ENCODE results near the gene TAF5L. TPM values are rescaled to one million over a fixed set of nuclear protein-coding genes. Genes with fewer than 3 reads are reported as not detected.
A peak's percentile ranks its signal among the peaks of the same experiment; 100 is the strongest.

Gene TAF5L
- total and polyA plus RNA-seq, 4 donors, result 7.7 to 24.3 (median 14.8) TPM

DNA sequence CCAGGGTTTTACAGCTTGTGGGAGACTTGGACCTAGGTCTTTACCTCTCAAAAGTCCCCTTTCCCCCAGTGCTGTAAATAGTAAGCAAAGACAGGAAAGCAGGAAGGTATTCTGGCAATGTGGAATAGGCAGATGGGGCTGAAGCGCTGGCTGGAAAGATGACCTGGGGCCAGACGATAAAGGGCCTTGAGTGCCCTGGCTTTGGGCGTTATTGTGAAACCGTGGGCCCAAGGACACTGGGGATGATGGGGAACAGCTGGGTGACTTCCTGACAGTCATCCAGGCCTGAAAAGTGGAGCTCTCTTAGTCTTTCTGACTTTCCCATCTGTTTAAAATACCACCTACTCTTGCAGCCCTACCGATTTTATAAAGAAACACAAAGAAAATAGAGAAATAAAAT, 16.5 kb upstream of the TAF5L start:
- WGBS, 2 donors, result 74 to 84% methylated on average over 5 of the region's 5 CpGs
- Histone ChIP-seq H3K27ac (ENCODE audit: low read depth in 1 of 2, low read length in 1 of 2) (no peak overlapping the region), H3K4me1 (ENCODE audit: control insufficient read depth in 5 of 5, insufficient read depth in 5 of 5, low read length in 5 of 5) (no peaks in the 10 kb centered on the region), H3K9ac (ENCODE audit: insufficient read depth in 1 of 2, low read length in 2 of 2) (no peak overlapping the region), H3K36me3 (ENCODE audit: control insufficient read depth in 4 of 4, insufficient read depth in 4 of 4, low read length in 4 of 4) (peaks cover 16 to 35% (median 19%) of the 10 kb centered on the region in 4 donors), H3K9me3 (ENCODE audit: control insufficient read depth in 4 of 4, insufficient read depth in 3 of 4, low read length in 3 of 4) (no peaks in the 10 kb centered on the region), H3K4me3 (no peak overlapping the region), H3K27me3 (ENCODE audit: control insufficient read depth in 3 of 3, insufficient read depth in 3 of 3, low read length in 2 of 3) (no peaks in the 10 kb centered on the region)
- no peak for TF ChIP-seq CTCF (IDR thresholded peaks at IDR 0.05; ENCODE audit: control extremely low read depth, extremely low read depth)
- DNase-seq (peak; percentile 5 to 47 (median 25)), ATAC-seq (ENCODE audit: insufficient read depth, low FRiP score) (no peak)

DNA sequence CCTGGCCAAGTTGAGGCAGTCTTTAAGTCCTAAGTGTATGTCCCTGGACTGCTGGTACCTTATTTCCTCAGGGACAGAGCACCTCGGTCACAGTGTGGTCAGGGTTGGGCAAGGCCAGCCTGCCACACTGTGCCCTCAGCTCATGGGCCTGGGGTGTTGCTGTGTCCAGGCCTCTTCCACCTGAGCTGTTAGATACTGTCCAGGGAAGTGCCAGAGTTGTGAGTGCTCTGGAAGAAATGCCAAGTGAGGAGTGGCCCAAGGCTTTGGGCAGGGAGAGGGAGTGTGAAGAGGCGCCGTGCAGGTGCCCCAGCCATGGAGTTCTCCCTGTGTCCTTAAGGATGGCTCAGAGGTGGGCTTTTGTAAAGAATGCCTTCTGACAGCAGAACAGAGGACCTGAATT, 15.4 kb upstream of the TAF5L start:
- Histone ChIP-seq H3K36me3 (ENCODE audit: control insufficient read depth in 4 of 4, insufficient read depth in 4 of 4, low read length in 4 of 4) (peaks cover 17 to 34% (median 24%) of the 10 kb centered on the region in 4 donors), H3K4me3 (no peak overlapping the region), H3K27me3 (ENCODE audit: control insufficient read depth in 3 of 3, insufficient read depth in 3 of 3, low read length in 2 of 3) (no peaks in the 10 kb centered on the region), H3K9ac (ENCODE audit: insufficient read depth in 1 of 2, low read length in 2 of 2) (no peak overlapping the region), H3K4me1 (ENCODE audit: control insufficient read depth in 5 of 5, insufficient read depth in 5 of 5, low read length in 5 of 5) (no peaks in the 10 kb centered on the region), H3K9me3 (ENCODE audit: control insufficient read depth in 4 of 4, insufficient read depth in 3 of 4, low read length in 3 of 4) (no peaks in the 10 kb centered on the region), H3K27ac (ENCODE audit: low read depth in 1 of 2, low read length in 1 of 2) (no peak overlapping the region)
- WGBS, 2 donors, result 94 to 96% methylated on average over 3 of the region's 3 CpGs
- ATAC-seq (ENCODE audit: insufficient read depth, low FRiP score) (no peak), DNase-seq (no peak)
- no peak for TF ChIP-seq CTCF (IDR thresholded peaks at IDR 0.05; ENCODE audit: control extremely low read depth, extremely low read depth)

- H3K4me3 ChIP-seq, result no peak overlapping the region
- no peaks in the 10 kb centered on the region for H3K4me1 ChIP-seq (ENCODE audit: control insufficient read depth in 5 of 5, insufficient read depth in 5 of 5, low read length in 5 of 5)
- no peaks in the 10 kb centered on the region for H3K27me3 ChIP-seq (ENCODE audit: control insufficient read depth in 3 of 3, insufficient read depth in 3 of 3, low read length in 2 of 3)
- ATAC-seq (ENCODE audit: insufficient read depth, low FRiP score), result no peak
- H3K9ac ChIP-seq (ENCODE audit: insufficient read depth in 1 of 2, low read length in 2 of 2), result no peak overlapping the region
- 91% methylated on average over 12 of the region's 12 CpGs for WGBS, 2 donors
- TF ChIP-seq CTCF (IDR thresholded peaks at IDR 0.05; ENCODE audit: control extremely low read depth, extremely low read depth), result no peak
- H3K36me3 ChIP-seq (ENCODE audit: control insufficient read depth in 4 of 4, insufficient read depth in 4 of 4, low read length in 4 of 4), result peaks cover 20 to 37% (median 31%) of the 10 kb centered on the region in 4 donors
- no peaks in the 10 kb centered on the region for H3K9me3 ChIP-seq (ENCODE audit: control insufficient read depth in 4 of 4, insufficient read depth in 3 of 4, low read length in 3 of 4)
- H3K27ac ChIP-seq (ENCODE audit: low read depth in 1 of 2, low read length in 1 of 2), result no peak overlapping the region
- DNase-seq, result no peak
Observed at GRCh38 chr1:229640455-229640854, 14.5 kb upstream of the TAF5L start.

DNA sequence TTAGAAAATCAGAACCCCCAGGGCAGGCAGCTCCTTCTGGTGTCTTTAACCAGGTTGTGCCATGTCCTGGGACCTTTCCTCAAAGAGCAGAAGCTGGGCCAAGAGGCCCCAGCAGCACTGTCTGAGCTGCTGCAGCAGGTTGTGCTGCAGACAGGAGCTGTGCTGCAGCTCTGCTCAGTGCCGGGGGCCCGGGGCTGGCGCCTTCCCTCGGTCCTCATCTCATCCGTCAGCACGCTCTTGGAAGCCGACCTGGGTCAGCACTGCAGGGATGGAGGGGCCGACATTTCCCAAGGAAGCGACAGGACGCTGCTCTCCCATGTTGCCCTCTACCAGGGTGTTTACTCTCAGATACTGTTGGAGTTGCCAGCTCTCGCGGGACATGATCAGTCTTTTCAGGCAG, 11.8 kb upstream of the TAF5L start:
- WGBS, 2 donors, result 92 to 94% methylated on average over 12 of the region's 12 CpGs
- Histone ChIP-seq H3K27ac (ENCODE audit: low read depth in 1 of 2, low read length in 1 of 2) (no peak overlapping the region), H3K36me3 (ENCODE audit: control insufficient read depth in 4 of 4, insufficient read depth in 4 of 4, low read length in 4 of 4) (peaks cover 24 to 30% (median 26%) of the 10 kb centered on the region in 4 donors), H3K27me3 (ENCODE audit: control insufficient read depth in 3 of 3, insufficient read depth in 3 of 3, low read length in 2 of 3) (no peaks in the 10 kb centered on the region), H3K4me3 (no peak overlapping the region), H3K4me1 (ENCODE audit: control insufficient read depth in 5 of 5, insufficient read depth in 5 of 5, low read length in 5 of 5) (no peaks in the 10 kb centered on the region), H3K9ac (ENCODE audit: insufficient read depth in 1 of 2, low read length in 2 of 2) (no peak overlapping the region), H3K9me3 (ENCODE audit: control insufficient read depth in 4 of 4, insufficient read depth in 3 of 4, low read length in 3 of 4) (no peaks in the 10 kb centered on the region)
- no peak for ATAC-seq (ENCODE audit: insufficient read depth, low FRiP score)
- TF ChIP-seq CTCF (IDR thresholded peaks at IDR 0.05; ENCODE audit: control extremely low read depth, extremely low read depth), result no peak
- no peak for DNase-seq
